T-helper 1 cell treated with Interleukin-12 subunit alpha and Interleukin-12 subunit beta and Interleukin-4 antibody, amounts not matched to agents 30 μg/mL and 1 μg/mL, for 36 hours (primary cell): Measurements from ENCODE around the gene STXBP5.

Experiments
- H3K27ac Mint-ChIP-seq: one replicate; pipeline ENCODE4 v1.8.0; 2021; ENCODE audit warnings: mild to moderate bottlenecking, mixed read lengths
- H3K27me3 Mint-ChIP-seq: one replicate; pipeline ENCODE4 v1.8.0; 2021; ENCODE audit warnings: low read depth, mixed read lengths
- H3K36me3 Mint-ChIP-seq: one replicate; pipeline ENCODE4 v1.8.0; 2021; ENCODE audit warnings: low read depth, mixed read lengths
- H3K4me1 Mint-ChIP-seq: one replicate; pipeline ENCODE4 v1.8.0; 2021; ENCODE audit warnings: low read depth, mixed read lengths
- H3K4me3 Mint-ChIP-seq: one replicate; pipeline ENCODE4 v1.8.0; 2021; ENCODE audit warnings: mild to moderate bottlenecking, moderate library complexity, mixed read lengths
- H3K9me3 Mint-ChIP-seq: one replicate; pipeline ENCODE4 v1.8.0; 2021; ENCODE audit warnings: mixed read lengths

The STXBP5 gene

DNA sequence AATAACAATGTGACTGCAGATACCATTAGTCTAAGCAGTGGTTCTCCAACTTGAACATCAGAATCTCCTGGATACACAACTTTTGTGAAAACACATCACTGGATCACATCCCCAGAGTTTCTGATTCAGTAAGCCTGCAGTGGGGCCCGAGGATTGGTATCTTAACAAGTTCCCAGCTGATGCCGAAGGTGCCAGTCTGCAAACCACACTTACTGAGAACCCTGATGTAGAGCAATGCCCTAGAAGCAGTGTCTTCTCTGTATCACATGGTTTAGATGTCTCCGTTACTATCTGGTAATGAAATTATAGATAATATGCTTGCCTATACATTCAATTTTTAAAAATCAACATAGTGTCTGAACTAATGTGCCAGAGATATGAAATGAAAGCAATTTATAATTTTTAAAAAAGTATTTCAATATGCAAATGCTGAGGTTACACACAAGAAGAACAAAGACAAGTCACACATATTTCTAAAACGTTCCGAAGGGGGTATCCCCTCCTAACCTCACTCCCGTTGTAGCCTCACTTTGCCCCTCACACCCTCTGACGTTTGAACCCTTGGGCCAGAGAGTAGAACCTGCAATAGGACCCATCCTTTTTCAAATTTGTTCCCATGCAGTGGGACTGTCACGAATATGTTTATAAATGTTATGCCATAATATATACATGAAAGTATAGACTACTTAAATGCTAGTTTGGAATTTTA, 188.9 kb downstream of the STXBP5 start:
- no peak overlapping the region for H3K4me3 Mint-ChIP-seq
- no peaks in the 10 kb centered on the region for H3K9me3 Mint-ChIP-seq
- H3K4me1 Mint-ChIP-seq = no peaks in the 10 kb centered on the region
- H3K27me3 Mint-ChIP-seq = no peaks in the 10 kb centered on the region
- H3K27ac Mint-ChIP-seq = no peak overlapping the region
- no peaks in the 10 kb centered on the region for H3K36me3 Mint-ChIP-seq

DNA sequence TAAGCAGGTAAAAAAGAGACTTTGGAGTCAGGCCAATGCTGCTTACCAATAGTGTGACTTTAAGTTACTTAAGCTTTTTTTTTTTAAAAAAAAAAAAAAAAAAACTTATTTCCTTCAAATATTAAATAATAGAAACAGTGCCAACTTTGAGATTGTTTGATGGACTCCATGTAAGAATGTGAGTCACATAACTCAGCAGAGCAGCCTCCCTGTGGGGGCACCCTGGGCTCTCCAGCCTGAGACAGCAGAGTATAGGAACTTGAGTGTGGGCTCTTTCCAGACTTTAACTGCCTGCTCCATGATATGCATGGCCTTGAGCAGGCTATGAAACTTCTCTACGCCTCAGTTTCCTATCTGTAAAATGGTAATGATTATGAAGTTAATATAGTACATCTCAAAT, 190.9 kb downstream of the STXBP5 start:
- no peaks in the 10 kb centered on the region for H3K27me3 Mint-ChIP-seq
- no peaks in the 10 kb centered on the region for H3K36me3 Mint-ChIP-seq
- H3K27ac Mint-ChIP-seq = no peak overlapping the region
- H3K4me3 Mint-ChIP-seq = no peak overlapping the region
- no peaks in the 10 kb centered on the region for H3K4me1 Mint-ChIP-seq
- H3K9me3 Mint-ChIP-seq = peaks cover 4% of the 10 kb centered on the region

DNA sequence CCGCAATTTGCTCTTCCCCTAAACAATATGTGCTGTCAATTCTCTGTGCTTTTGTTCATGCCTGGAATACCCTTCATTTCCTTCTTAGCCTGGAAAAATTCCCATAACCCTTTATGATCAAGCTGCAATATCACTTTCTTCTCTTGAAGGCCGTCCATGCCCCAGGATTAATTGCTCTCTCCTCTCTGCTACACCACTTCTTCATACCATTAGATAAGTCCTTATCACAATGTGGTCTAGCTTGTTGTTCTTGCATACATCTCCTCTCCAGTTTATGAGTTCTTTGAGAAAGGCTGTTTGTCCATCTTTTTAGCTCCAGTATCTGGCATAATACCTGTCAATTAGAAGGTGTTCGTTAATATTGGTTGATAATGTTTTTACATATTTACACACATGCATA, 193.1 kb downstream of the STXBP5 start:
- peaks cover 18% of the 10 kb centered on the region for H3K9me3 Mint-ChIP-seq
- no peaks in the 10 kb centered on the region for H3K4me1 Mint-ChIP-seq
- no peak overlapping the region for H3K4me3 Mint-ChIP-seq
- H3K27me3 Mint-ChIP-seq = no peaks in the 10 kb centered on the region
- no peak overlapping the region for H3K27ac Mint-ChIP-seq
- H3K36me3 Mint-ChIP-seq = no peaks in the 10 kb centered on the region

DNA sequence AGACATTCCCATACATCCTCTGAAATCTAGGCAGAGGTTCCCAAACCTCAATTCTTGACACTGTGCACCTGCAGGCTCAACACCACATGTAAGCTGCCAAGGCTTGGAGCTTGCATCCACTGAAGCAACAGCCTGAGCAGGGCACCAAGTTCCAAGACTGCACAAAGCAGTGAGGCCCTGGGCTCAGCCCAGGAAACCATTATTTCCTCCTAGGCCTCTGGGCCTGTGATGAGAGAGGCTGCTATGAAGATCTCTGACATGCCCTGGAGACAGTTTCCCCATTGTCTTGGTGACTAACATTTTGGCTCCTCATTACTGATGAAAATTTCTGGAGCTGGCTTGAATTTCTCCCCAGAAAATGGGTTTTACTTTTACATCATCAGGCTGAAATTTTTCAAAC, 196.8 kb downstream of the STXBP5 start:
- Mint-ChIP-seq H3K27me3 (no peaks in the 10 kb centered on the region), H3K4me3 (no peak overlapping the region), H3K27ac (no peak overlapping the region), H3K36me3 (no peaks in the 10 kb centered on the region), H3K9me3 (peaks cover 27% of the 10 kb centered on the region), H3K4me1 (no peaks in the 10 kb centered on the region)

DNA sequence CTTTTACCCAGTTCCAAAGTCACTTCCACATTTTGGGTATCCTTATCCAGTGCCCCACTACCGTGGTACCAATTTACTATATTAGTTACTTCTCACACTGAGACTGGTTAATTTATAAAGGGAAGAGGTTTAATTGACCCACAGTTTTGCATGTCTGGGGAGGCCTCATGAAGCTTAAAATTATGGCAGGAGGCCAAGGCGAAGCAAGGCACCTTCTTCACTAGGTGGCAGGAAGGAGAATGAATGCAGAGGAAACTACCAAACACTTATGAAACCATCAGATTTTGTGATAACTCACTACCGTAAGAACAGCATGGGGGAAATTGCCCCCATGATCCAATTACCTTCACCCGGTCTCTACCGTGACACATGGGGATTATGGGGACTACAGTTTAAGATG, 197.6 kb downstream of the STXBP5 start:
- H3K27me3 Mint-ChIP-seq = no peaks in the 10 kb centered on the region
- no peaks in the 10 kb centered on the region for H3K36me3 Mint-ChIP-seq
- no peak overlapping the region for H3K27ac Mint-ChIP-seq
- no peaks in the 10 kb centered on the region for H3K4me1 Mint-ChIP-seq
- H3K9me3 Mint-ChIP-seq = peaks cover 27% of the 10 kb centered on the region
- no peak overlapping the region for H3K4me3 Mint-ChIP-seq

DNA sequence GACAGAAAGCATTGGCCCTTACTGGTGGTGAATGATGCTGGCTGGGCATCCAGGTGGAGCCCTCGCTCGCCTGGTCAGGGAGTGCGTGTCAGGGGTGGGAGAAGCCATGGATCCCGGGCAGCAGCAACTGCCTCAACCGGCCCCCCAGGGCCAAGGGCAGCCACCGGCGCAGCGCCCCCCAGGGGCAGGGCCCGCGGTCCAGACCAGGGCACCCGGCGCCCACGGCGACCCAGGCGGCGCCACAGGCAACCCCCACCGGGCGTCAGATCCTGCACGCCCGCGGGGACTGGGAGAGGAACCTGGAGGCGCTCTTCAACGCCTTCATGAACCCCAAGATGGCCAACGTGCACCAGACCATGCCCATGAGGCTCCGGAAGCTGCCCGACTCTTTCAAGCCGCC, 202.6 kb downstream of the STXBP5 start:
- H3K4me3 Mint-ChIP-seq = no peak overlapping the region
- no peaks in the 10 kb centered on the region for H3K36me3 Mint-ChIP-seq
- H3K27ac Mint-ChIP-seq = no peak overlapping the region
- no peaks in the 10 kb centered on the region for H3K4me1 Mint-ChIP-seq
- H3K27me3 Mint-ChIP-seq = no peaks in the 10 kb centered on the region
- H3K9me3 Mint-ChIP-seq = peaks cover 14% of the 10 kb centered on the region

DNA sequence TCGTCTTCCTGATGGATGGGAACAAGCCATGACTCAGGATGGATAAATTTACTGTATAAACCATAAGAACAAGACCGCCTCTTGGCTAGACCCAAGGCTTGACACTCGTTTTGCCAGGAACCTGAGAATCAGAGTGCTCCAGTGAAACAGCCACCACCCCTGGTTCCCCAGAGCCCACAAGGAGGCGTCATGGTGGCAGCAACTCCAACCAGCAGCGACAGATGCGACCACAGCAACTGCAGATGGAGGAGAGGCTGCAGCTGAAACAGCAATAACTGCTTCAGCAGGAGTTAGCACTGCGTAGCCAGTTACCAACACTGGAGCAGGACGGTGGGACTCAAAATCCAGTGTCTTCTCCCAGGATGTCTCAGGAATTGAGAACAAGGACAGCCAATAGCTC, 203.4 kb downstream of the STXBP5 start:
- Mint-ChIP-seq H3K27ac (no peak overlapping the region), H3K27me3 (no peaks in the 10 kb centered on the region), H3K9me3 (peaks cover 7% of the 10 kb centered on the region), H3K4me3 (no peak overlapping the region), H3K4me1 (no peaks in the 10 kb centered on the region), H3K36me3 (no peaks in the 10 kb centered on the region)

DNA sequence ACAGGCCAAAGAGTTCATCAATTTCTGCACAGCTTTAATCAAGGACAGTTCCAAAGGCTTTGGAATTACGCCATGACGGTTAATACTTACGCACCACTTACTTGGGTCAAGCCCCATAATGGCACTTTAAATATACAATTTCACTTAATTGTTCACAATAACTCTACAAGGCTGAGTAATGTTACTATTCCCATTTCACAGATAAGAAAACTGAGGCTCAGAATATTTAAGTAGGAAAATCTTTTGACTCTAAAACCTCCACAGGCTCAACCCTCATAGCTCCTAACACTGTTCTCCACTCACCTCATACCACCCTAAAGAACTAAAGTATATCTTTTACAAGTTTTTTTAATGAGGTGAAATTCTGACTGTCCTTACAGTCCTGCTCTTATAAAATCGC, 212.4 kb downstream of the STXBP5 start:
- no peak overlapping the region for H3K27ac Mint-ChIP-seq
- peaks cover 3% of the 10 kb centered on the region for H3K27me3 Mint-ChIP-seq
- no peaks in the 10 kb centered on the region for H3K9me3 Mint-ChIP-seq
- H3K4me3 Mint-ChIP-seq = no peak overlapping the region
- H3K4me1 Mint-ChIP-seq = no peaks in the 10 kb centered on the region
- no peaks in the 10 kb centered on the region for H3K36me3 Mint-ChIP-seq

DNA sequence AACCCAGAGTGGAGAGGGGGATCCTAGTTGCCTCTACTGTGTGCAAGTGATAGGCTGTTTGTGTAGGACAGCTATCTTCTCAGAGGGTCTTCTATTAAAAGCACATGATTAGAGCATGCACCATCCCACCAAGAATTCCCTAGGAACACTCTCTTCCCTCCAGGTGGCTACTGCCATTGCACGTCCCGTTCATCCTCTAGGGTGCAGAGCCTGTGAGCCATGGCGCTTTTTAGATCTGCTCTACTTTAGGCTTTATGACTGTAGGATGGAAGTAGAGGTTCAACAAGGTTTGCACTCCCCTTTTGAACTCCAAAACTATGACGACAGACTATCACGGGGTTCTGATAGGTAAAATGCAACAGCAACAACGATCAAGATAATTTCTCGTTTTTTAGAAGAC, 213.7 kb downstream of the STXBP5 start:
- Mint-ChIP-seq H3K27ac (no peak overlapping the region), H3K4me3 (no peak overlapping the region), H3K4me1 (no peaks in the 10 kb centered on the region), H3K36me3 (no peaks in the 10 kb centered on the region), H3K27me3 (peaks cover 3% of the 10 kb centered on the region), H3K9me3 (no peaks in the 10 kb centered on the region)

DNA sequence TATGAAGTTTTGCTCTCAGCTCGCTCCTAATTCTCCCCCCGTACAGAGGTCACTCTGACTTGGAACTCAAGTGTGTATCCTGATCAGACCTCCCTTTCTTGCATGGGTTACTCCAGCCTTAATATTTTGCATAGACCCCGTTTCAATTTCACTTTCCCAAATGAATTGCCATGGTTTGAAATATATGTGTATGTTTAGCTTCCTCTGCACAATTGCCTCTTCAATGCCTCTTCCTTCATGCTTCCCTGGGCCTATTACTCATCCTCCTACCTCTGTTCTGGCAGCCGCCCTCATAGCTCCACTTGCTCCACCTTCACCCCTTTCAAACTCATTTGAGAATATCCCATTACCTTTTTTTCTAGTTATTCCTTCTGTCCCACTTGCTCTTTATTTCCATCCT, 214.3 kb downstream of the STXBP5 start:
- no peaks in the 10 kb centered on the region for H3K36me3 Mint-ChIP-seq
- no peaks in the 10 kb centered on the region for H3K9me3 Mint-ChIP-seq
- no peak overlapping the region for H3K4me3 Mint-ChIP-seq
- peaks cover 3% of the 10 kb centered on the region for H3K27me3 Mint-ChIP-seq
- no peak overlapping the region for H3K27ac Mint-ChIP-seq
- H3K4me1 Mint-ChIP-seq = no peaks in the 10 kb centered on the region

DNA sequence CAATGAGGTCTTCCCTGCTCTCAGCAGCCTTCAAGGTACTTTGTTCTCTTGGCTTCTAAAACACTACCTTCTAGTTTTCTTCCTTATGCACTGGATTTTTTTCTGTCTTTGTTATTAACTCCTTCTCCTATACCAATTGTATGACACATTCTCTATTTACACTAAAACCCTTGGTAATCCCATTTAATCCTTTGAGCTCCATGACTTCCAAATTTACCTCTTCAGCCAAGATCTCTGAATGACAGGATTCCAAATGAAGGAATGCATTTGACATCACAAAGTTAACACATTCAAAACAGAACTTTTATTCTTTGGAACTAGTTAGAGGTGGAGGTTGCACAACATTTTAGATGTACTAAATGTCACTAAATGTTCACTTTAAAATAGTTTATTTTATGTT, 217.7 kb downstream of the STXBP5 start:
- no peak overlapping the region for H3K27ac Mint-ChIP-seq
- H3K36me3 Mint-ChIP-seq = no peaks in the 10 kb centered on the region
- H3K27me3 Mint-ChIP-seq = no peaks in the 10 kb centered on the region
- H3K4me3 Mint-ChIP-seq = no peak overlapping the region
- no peaks in the 10 kb centered on the region for H3K4me1 Mint-ChIP-seq
- H3K9me3 Mint-ChIP-seq = no peaks in the 10 kb centered on the region

DNA sequence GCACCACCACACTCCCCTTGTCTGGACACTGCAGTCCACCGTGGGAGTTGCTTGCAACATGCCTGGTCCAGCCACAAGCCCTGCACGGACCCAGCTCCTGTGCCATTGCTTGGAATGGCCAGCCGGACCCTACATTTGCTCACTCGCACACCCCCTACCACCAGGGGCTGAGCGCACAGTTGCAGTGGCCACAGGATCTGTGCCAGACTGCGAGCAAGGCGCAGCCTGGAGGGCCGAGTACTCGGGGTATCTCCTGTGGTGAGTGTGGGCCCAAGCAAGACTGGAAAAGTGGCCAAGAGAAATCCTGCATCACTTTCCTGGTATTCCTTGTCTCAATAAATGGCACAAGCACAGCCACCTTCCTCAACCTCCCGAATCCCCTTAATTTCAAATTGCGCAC, 218.9 kb downstream of the STXBP5 start:
- Mint-ChIP-seq H3K27ac (no peak overlapping the region), H3K36me3 (no peaks in the 10 kb centered on the region), H3K4me1 (no peaks in the 10 kb centered on the region), H3K4me3 (no peak overlapping the region), H3K27me3 (no peaks in the 10 kb centered on the region), H3K9me3 (no peaks in the 10 kb centered on the region)

DNA sequence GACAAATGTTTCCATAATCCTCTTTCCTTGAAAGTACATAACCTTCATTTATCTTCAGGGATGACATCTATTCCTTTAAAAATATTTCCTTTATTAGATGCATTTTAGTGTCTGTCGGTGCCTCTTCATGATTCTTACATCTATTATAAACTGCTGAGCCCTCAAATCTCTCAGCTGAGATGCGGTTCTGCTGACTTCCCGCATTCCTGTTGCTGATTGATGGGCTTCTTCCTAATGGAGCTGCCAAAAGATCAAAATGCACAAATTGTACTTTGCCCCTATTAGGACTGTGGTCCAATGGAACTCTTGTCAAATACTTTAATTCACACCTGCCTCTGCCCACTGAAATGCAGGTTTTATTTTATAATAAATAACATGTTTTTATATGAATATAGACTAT, 225.6 kb downstream of the STXBP5 start:
- H3K36me3 Mint-ChIP-seq = no peaks in the 10 kb centered on the region
- H3K27ac Mint-ChIP-seq = no peak overlapping the region
- H3K27me3 Mint-ChIP-seq = no peaks in the 10 kb centered on the region
- H3K4me3 Mint-ChIP-seq = no peak overlapping the region
- no peaks in the 10 kb centered on the region for H3K9me3 Mint-ChIP-seq
- no peaks in the 10 kb centered on the region for H3K4me1 Mint-ChIP-seq

DNA sequence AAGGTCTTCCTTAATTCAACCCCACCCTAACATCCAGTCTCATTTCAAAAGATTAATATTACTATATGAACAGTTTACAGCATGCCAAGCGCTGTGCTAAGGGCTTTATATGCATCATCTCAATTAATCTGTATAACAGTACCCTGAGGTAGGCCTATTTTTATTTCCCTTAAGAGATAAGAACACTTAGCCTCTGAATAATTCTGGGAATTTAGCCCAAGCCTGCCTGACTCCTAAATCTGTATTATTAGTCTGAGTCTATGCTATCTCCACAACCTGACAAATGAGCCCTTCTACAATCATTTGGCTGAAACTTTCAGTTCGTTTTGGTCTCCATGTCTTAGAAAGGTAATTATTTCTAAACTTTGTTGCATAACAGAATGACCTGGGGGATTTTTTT, 226.6 kb downstream of the STXBP5 start:
- Mint-ChIP-seq H3K27ac (no peak overlapping the region), H3K9me3 (no peaks in the 10 kb centered on the region), H3K27me3 (no peaks in the 10 kb centered on the region), H3K36me3 (no peaks in the 10 kb centered on the region), H3K4me1 (no peaks in the 10 kb centered on the region), H3K4me3 (no peak overlapping the region)

DNA sequence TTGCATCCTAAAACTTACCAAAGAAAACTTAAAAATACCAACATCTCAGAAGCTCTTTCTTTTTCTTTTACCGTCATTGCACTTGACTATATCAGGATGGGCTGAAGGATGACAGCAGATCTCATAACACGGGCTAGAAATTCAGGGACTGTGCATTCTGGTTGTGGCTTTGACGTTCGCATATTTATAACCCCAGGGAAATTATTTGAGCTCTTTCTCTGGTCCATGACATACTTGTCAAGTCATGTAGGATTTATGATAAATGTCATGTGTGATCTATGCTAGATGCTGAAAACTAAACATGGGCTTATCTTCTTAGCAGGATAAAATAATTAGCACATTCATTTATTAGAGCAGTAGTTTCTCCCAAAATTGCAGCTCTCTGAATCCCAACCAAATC, 229.9 kb downstream of the STXBP5 start:
- Mint-ChIP-seq H3K9me3 (no peaks in the 10 kb centered on the region), H3K27ac (no peak overlapping the region), H3K36me3 (no peaks in the 10 kb centered on the region), H3K27me3 (no peaks in the 10 kb centered on the region), H3K4me1 (no peaks in the 10 kb centered on the region), H3K4me3 (no peak overlapping the region)

DNA sequence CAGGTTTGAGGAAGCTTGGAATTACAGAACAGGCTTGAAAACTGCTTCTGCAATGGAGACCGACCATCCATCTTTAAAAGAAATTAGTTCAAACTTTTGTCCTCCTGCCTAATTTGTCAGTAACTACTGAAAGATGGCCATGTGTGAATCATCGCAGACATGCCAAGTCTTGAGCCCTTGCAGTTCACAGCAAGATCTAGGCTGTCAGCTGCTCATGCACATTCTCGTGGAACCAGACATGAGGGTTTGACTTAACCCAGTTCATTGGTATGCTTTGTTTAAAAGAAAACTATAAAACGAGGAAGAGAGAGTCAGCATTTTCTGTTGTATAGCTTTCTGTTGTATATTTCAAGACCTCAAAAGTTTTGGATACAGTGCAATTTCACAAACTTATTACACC, 230.3 kb downstream of the STXBP5 start:
- Mint-ChIP-seq H3K36me3 (no peaks in the 10 kb centered on the region), H3K27ac (no peak overlapping the region), H3K9me3 (no peaks in the 10 kb centered on the region), H3K27me3 (no peaks in the 10 kb centered on the region), H3K4me3 (no peak overlapping the region), H3K4me1 (no peaks in the 10 kb centered on the region)
